K562 (cell line): Measurements from ENCODE around the gene SEBOX. TPM values are rescaled to one million over a fixed set of nuclear protein-coding genes. Genes with fewer than 3 reads are reported as not detected.

Source experiments
- BRD4 ChIP-seq: fragments of 200-600 bp; sonication (generic); IDR thresholded peaks from 2 replicates; pipeline ENCODE4 v1.6.1; 2017; ENCODE audit warnings: inconsistent platforms
- CBX8 ChIP-seq: fragments of 200-600 bp; sonication (generic); IDR thresholded peaks from 2 replicates; pipeline ENCODE4 v1.6.1; 2012; ENCODE audit warnings: borderline replicate concordance, mixed run types, low read depth, mild to moderate bottlenecking, moderate library complexity, mixed read lengths, low read length, control low read depth, inconsistent platforms; ENCODE audit not compliant: poor library complexity, severe bottlenecking; ENCODE audit errors: extremely low read depth
- GTF2E2 ChIP-seq: fragments of 200-800 bp; sonication (Bioruptor generic); IDR thresholded peaks from 2 replicates; pipeline ENCODE4 v1.6.1; 2016; ENCODE audit warnings: missing genetic modification characterization, missing compliant biosample characterization
- IFI16 ChIP-seq: fragments of 250-450 bp; sonication (Bioruptor Pico); IDR thresholded peaks from 2 replicates; pipeline ENCODE4 v2.1.2; 2022; ENCODE audit warnings: mild to moderate bottlenecking, inconsistent platforms
- MTA3 ChIP-seq: fragments of 450-650 bp; formaldehyde crosslinking; IDR thresholded peaks from 2 replicates; pipeline ENCODE4 v1.6.1; 2017; ENCODE audit warnings: mild to moderate bottlenecking, borderline replicate concordance
- MXI1 ChIP-seq: IDR thresholded peaks from 2 replicates; pipeline ENCODE4 v1.6.1; 2011; ENCODE audit warnings: low read depth, mild to moderate bottlenecking, improper control_type of control experiment, low read length
- MYBL2 ChIP-seq, 2 experiments: fragments of 450-650 bp in 1 of 2; sonication (generic) in 1 of 2; formaldehyde crosslinking in 1 of 2; IDR thresholded peaks; 2 replicates each; pipeline versions ENCODE4 v1.6.1 to v1.8.1; 2017 to 2022; ENCODE audit warnings: borderline replicate concordance in 1 of 2, inconsistent platforms in 1 of 2, low read depth in 1 of 2, mild to moderate bottlenecking in 1 of 2, missing genetic modification reagents in 1 of 2, moderate library complexity in 1 of 2
- NCOA1 ChIP-seq: fragments of 450-650 bp; IDR thresholded peaks from 2 replicates; pipeline ENCODE4 v1.6.1; 2016; ENCODE audit warnings: low read depth
- NR2C1 ChIP-seq, 2 experiments: fragments of 450-650 bp; IDR thresholded peaks; 2 replicates each; pipeline ENCODE4 v1.6.1; 2017; ENCODE audit warnings: mild to moderate bottlenecking in 2 of 2, antibody characterized with exemption in 1 of 2, inconsistent platforms in 1 of 2, missing compliant biosample characterization in 1 of 2, missing genetic modification characterization in 1 of 2
- SNRNP70 ChIP-seq: fragments of 200-400 bp; formaldehyde crosslinking; optimal IDR thresholded peaks from 2 replicates; pipeline ENCODE3; 2017; ENCODE audit warnings: low read depth, low read length
- TAF1 ChIP-seq: IDR thresholded peaks from 2 replicates; pipeline ENCODE4 v1.6.1; 2011; ENCODE audit warnings: mild to moderate bottlenecking, low read length, moderate library complexity; ENCODE audit not compliant: insufficient read depth, control insufficient read depth, severe bottlenecking; ENCODE audit errors: extremely low read depth
- TRIM24 ChIP-seq, 2 experiments: fragments of 450-650 bp; IDR thresholded peaks; 2 replicates each; pipeline ENCODE4 v1.6.1; 2016
- YY1 ChIP-seq, 3 experiments: IDR thresholded peaks; 2 replicates each; pipeline ENCODE4 v1.6.1; 2011; ENCODE audit warnings: low read length in 2 of 3, mild to moderate bottlenecking in 2 of 3, moderate library complexity in 2 of 3, borderline replicate concordance in 1 of 3, control low read depth in 1 of 3, low read depth in 1 of 3; ENCODE audit not compliant: insufficient read depth in 3 of 3, insufficient replicate concordance in 2 of 3, control insufficient read depth in 1 of 3, insufficient read length in 1 of 3; ENCODE audit errors: extremely low read depth in 1 of 3
- ZNF592 ChIP-seq: fragments of 450-650 bp; IDR thresholded peaks from 2 replicates; pipeline ENCODE4 v1.6.1; 2017; ENCODE audit warnings: antibody characterized with exemption, mild to moderate bottlenecking
- ZNF707 ChIP-seq: fragments of 250-450 bp; sonication (Bioruptor Pico); conservative IDR thresholded peaks from 2 replicates; pipeline ENCODE4 v1.8.0; 2022; ENCODE audit warnings: inconsistent platforms, mild to moderate bottlenecking, moderate library complexity
- polyA plus RNA-seq, 8 experiments: library from polyadenylated mRNA; depleted of rRNA in 4 of 8; stranded (reverse) in 5 of 8; unstranded in 3 of 8; fragments of >200 nt; fragmentation: Nextera tagmentation in 2 of 8; fragmentation: Illumina TruSeq in 1 of 8; extraction: Ambion mirVana in 2 of 8; extraction: Trizol in 1 of 8; gene quantifications; 2 replicates each; pipeline versions ENCODE4 v1.2.1 to v1.2.3, GENCODE V29; 2011 to 2014; ENCODE audit warnings: inconsistent platforms in 1 of 8, missing spikeins in 1 of 8
- total RNA-seq, 7 experiments: library from RNA; depleted of rRNA in 6 of 7; stranded (reverse); fragments of >200 nt in 6 of 7; fragmentation: Illumina TruSeq in 2 of 7; extraction: Trizol in 2 of 7; gene quantifications; 2 replicates each; pipeline versions ENCODE4 v1.2.1 to v1.2.3, GENCODE V29; 2011 to 2021; ENCODE audit warnings: low replicate concordance in 1 of 7
- TF ChIP-seq, protein P1 (sequence below): sonication (generic); formaldehyde crosslinking; IDR thresholded peaks from 2 replicates; pipeline ENCODE4 v1.4.0; 2020; ENCODE audit warnings: mild to moderate bottlenecking, missing genetic modification reagents
- TF ChIP-seq, protein P2 (sequence below): fragments of 250-450 bp; sonication (Bioruptor Pico); IDR thresholded peaks from 2 replicates; pipeline ENCODE4 v1.8.0; 2022; ENCODE audit warnings: moderate library complexity, mild to moderate bottlenecking, inconsistent platforms

SEBOX gene
- total and polyA plus RNA-seq, 9 of the 15 experiments (the other 6 are each of a cell fraction or from before 2014, with no cell fraction given), result not detected

DNA sequence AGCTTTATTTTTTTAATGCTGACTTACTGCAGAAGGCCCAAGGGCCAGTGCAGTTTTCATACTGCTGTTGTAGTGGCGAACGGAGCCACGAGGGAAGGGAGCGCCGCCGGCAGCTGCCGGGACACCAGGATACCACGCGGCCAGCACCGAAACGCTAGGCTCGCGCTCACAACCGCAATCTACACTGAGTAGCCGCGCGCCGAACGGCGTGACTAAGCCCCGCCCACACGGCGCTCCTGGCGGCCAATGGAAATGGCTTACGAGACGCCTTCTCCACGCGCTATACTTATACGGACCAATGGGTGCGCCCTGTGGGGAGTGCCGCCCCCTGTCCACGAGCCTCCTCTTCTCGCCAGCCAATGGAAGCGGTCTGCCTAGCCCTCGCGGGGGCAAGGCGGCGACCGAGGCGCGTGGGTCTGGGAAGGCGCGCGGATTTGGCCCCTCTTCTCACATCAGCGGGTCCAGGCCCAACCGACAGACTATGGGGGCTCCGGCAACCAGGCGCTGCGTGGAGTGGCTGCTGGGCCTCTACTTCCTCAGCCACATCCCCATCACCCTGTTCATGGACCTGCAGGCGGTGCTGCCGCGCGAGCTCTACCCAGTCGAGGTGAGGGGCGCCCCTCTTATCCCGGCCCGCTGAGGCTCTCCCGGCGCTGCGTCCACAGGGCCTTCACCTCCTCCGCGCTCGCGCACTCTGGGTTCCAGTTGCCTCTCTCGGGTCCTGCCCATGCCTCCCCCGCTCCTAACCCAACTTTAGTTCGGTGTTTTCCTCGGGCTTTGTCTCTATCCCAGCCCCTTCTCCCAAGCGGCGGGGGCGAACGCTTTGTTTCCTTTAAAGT is 46.0 kb downstream of the SEBOX start, which contains the start of gene TMEM97 (continued):
- TF ChIP-seq, protein P1, sequence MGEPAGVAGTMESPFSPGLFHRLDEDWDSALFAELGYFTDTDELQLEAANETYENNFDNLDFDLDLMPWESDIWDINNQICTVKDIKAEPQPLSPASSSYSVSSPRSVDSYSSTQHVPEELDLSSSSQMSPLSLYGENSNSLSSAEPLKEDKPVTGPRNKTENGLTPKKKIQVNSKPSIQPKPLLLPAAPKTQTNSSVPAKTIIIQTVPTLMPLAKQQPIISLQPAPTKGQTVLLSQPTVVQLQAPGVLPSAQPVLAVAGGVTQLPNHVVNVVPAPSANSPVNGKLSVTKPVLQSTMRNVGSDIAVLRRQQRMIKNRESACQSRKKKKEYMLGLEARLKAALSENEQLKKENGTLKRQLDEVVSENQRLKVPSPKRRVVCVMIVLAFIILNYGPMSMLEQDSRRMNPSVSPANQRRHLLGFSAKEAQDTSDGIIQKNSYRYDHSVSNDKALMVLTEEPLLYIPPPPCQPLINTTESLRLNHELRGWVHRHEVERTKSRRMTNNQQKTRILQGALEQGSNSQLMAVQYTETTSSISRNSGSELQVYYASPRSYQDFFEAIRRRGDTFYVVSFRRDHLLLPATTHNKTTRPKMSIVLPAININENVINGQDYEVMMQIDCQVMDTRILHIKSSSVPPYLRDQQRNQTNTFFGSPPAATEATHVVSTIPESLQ (CRISPR knock-in tag), result no peak
- TF ChIP-seq TAF1 (peak; percentile 90), ZNF592 (no peak; the same call in 1 of the 2 replicates), IFI16 (CRISPR knock-in tag) (no peak), SNRNP70 (no peak), YY1 (IDR thresholded peaks at IDR 0.05; ENCODE audit: borderline replicate concordance in 1 of 3, control insufficient read depth in 1 of 3, extremely low read depth in 1 of 3, insufficient read depth in 3 of 3, insufficient read length in 1 of 3, insufficient replicate concordance in 2 of 3, low read depth in 1 of 3, low read length in 2 of 3) (peak in 2 of 3 experiments; percentile 33 to 49), ZNF707 (CRISPR knock-in tag) (no peak), NCOA1 (peak; percentile 26; the same call in 1 of the 2 replicates), MTA3 (peak; percentile 93; the same call in 1 of the 2 replicates), BRD4 (no peak), MYBL2 (IDR thresholded peaks at IDR 0.05; ENCODE audit: low read depth) (no peak), MYBL2 (CRISPR knock-in tag; IDR thresholded peaks at IDR 0.05; ENCODE audit: borderline replicate concordance) (no peak), TRIM24 (IDR thresholded peaks at IDR 0.05) (no peak; a peak in 1 of 4 replicates), MXI1 (peak; percentile 43; the same call in 1 of the 2 replicates), CBX8 (no peak), NR2C1 (IDR thresholded peaks at IDR 0.05) (no peak), NR2C1 (tag; IDR thresholded peaks at IDR 0.05) (no peak), GTF2E2 (tag) (no peak)
- TF ChIP-seq, protein P2, sequence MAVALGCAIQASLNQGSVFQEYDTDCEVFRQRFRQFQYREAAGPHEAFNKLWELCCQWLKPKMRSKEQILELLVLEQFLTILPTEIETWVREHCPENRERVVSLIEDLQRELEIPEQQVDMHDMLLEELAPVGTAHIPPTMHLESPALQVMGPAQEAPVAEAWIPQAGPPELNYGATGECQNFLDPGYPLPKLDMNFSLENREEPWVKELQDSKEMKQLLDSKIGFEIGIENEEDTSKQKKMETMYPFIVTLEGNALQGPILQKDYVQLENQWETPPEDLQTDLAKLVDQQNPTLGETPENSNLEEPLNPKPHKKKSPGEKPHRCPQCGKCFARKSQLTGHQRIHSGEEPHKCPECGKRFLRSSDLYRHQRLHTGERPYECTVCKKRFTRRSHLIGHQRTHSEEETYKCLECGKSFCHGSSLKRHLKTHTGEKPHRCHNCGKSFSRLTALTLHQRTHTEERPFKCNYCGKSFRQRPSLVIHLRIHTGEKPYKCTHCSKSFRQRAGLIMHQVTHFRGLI (CRISPR knock-in tag), result no peak
